Ammon's horn (tissue), 1 donor: Measurements from ENCODE around the gene RERE.
A peak's percentile ranks its signal among the peaks of the same experiment; 100 is the strongest.
"Not testable (repeated sequence)": the region's sequence is repeated elsewhere in the genome, so short reads cannot be mapped to it uniquely, and the experiment has no call there.

Experiments
- DNase-seq: peaks from one replicate; pipeline ENCODE4 v3.0.0-alpha.2; 2016; ENCODE audit warnings: low spot score

RERE gene

GRCh38 chr1:8714173-8714572 is 103.3 kb downstream of the RERE start:
- no peak for DNase-seq

GRCh38 chr1:8712413-8713231 is 104.8 kb downstream of the RERE start:
- no peak for DNase-seq

GRCh38 chr1:8711873-8712412 is 105.5 kb downstream of the RERE start:
- DNase-seq = no peak

GRCh38 chr1:8711151-8711550 is 106.3 kb downstream of the RERE start:
- no peak for DNase-seq

GRCh38 chr1:8708259-8708658 is 109.2 kb downstream of the RERE start:
- no peak for DNase-seq

GRCh38 chr1:8706995-8707396 is 110.4 kb downstream of the RERE start:
- DNase-seq = no peak

GRCh38 chr1:8706291-8706690 is 111.1 kb downstream of the RERE start:
- DNase-seq = no peak

GRCh38 chr1:8704866-8705506 is 112.5 kb downstream of the RERE start:
- DNase-seq = no peak

GRCh38 chr1:8702850-8703810 is 114.3 kb downstream of the RERE start:
- DNase-seq = peak; percentile 94

GRCh38 chr1:8702472-8702849 is 115.0 kb downstream of the RERE start:
- no peak for DNase-seq

GRCh38 chr1:8701794-8702471 is 115.5 kb downstream of the RERE start:
- peak; percentile 45 for DNase-seq

GRCh38 chr1:8699679-8700078 is 117.8 kb downstream of the RERE start:
- no peak for DNase-seq

GRCh38 chr1:8698937-8699447 is 118.4 kb downstream of the RERE start:
- DNase-seq = no peak

GRCh38 chr1:8698012-8698630 is 119.3 kb downstream of the RERE start:
- DNase-seq = no peak

GRCh38 chr1:8695442-8695841 is 122.0 kb downstream of the RERE start:
- DNase-seq = not testable (repeated sequence)

GRCh38 chr1:8693107-8693506 is 124.3 kb downstream of the RERE start:
- DNase-seq = no peak

- DNase-seq = no peak
These were observed 125.8 kb downstream of the RERE start for GRCh38 chr1:8691662-8692061.

GRCh38 chr1:8690253-8690525 is 127.3 kb downstream of the RERE start:
- no peak for DNase-seq

GRCh38 chr1:8689431-8690252 is 127.8 kb downstream of the RERE start:
- DNase-seq = no peak

- no peak for DNase-seq
These were observed 129.9 kb downstream of the RERE start for GRCh38 chr1:8687538-8687937.
